Myocyte (in vitro differentiated cells): ENCODE results near the gene SNX8. TPM values are rescaled to one million over a fixed set of nuclear protein-coding genes. Genes with fewer than 3 reads are reported as not detected.
"Not testable (repeated sequence)": the region's sequence is repeated elsewhere in the genome, so short reads cannot be mapped to it uniquely, and the experiment has no call there.

Experiments used
- DNase-seq: peaks from one replicate; pipeline ENCODE4 v3.0.0-alpha.2; 2012; ENCODE audit warnings: low read depth
- total RNA-seq: library from RNA; depleted of rRNA; stranded (reverse); fragments of >200 nt; gene quantifications from 2 replicates; pipeline ENCODE4 v1.2.3, GENCODE V29; 2014

The SNX8 gene
- total RNA-seq, 1 donor from 2014 or later = 17.9 TPM

DNA sequence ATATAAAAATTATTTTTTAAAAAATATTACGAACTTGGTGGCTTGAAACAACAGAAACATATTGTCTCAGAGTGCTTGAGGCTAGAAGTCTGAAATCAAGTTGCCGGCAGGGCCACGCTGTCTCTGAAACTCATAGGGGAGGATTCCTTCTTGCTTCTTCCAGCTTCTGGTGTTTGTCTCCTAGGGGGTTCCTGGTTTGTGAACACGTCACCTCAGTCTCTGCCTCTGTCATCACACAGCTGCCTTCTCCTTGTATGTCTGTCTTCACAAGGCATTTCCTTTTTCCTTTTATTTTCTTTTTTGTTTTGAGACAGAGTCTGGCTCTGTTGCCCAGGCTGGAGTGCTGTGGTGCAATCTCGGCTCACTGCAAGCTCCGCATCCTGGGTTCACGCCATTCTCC lies 12.7 kb upstream of the SNX8 start:
- no peak for DNase-seq

DNA sequence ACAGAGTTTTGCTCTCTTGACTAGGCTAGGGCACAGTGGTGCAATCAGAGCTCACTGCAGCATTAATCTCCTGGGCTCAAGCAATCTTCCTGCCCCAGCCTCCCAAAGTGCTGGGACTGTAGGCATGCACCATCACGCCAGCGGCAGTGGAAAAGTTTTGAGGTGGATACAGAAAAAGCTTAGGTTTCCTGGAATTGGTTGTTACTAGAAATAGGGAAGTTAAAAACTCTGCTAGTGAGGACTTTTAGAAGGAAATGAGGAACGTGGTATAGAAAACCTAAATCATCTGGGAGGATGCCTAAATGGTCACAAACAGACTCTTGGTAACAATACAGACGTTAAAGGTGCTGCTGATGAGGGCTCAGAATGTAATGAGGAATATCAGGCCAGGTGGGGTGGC lies 10.9 kb upstream of the SNX8 start:
- no peak for DNase-seq

DNA sequence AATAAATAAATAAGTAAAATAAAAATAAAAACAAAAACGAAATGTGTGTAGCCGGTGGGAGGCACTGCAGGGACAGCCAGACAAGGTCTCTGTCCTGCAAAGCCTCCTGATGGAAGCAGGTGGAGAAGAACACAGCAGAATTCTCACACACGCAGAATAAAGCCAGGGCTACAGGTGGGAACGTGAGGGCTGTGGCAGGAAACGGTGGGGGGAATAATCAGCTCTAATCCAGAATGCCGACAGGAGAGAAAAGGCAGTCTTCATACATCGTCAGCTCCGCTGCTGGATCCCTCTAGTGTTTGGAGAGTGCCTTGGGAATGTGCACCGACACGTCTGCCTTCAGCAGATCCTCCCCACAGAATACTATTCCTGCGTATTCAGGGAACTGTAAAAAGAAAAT lies 6.8 kb upstream of the SNX8 start:
- DNase-seq = no peak

DNA sequence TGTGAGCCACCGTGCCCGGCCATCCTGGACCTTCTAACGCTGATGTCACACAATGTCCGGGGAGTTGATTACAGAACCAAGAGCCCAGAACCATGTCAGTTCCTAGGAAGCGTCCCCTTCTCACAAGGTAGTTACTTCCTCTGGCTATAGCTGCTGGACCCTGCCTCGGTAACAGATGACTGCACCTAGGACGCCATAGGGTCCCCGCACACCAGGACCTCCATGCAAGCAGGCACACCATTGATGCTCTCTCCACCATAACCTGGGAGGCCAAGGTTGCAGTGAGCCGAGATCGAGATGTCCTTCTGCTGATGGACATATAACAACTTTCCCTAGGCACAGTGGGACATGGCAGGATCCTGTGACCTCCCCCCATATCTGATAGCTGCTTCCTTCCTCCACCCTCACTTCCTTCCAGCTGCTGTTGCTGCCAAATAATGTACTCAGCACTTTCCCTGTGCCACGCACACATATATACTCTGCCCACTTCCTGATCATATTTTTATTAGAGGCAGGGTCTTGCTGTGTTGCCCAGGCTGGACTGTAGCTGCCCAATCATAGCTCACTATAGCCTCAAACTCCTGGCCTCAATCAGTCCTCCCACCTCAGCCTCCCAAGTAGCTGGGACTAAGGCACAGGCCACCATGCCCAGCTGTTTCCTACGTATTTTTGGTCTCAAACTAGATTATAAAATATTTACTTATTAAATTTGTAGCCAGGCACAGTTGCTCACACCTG lies 3.5 kb upstream of the SNX8 start:
- no peak for DNase-seq

DNA sequence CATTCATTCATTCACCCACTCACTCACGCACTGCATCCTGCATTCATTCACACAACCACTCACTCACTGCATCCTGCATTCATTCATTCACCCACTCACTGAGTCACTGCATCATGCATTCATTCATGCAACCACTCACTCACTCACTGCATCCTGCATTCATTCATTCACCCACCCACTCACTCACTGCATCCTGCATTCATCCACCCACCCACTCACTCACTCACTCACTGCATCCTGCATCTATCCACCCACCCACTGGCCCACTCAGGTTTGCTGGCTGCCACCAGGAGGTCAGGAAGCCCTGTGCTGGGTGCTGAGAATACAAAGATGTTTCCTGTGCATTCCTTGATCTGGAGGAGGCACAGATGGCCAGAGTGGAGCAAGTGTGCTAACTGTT lies 2.3 kb upstream of the SNX8 start:
- DNase-seq = no peak

DNA sequence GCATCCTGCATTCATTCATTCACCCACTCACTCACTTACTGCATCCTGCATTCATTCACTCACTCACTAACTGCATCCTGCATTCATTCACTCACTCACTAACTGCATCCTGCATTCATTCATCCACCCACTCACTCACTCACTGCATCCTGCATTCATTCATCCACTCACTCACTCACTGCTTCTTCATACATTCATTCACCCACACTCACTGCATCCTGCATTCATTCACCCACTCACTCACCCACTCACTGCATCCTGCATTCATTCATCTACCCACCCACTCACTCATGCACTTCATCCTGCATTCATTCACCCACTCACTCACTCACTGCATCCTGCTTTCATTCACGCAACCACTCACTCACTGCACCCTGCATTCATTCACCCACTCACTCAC lies 1.5 kb upstream of the SNX8 start:
- no peak for DNase-seq

DNA sequence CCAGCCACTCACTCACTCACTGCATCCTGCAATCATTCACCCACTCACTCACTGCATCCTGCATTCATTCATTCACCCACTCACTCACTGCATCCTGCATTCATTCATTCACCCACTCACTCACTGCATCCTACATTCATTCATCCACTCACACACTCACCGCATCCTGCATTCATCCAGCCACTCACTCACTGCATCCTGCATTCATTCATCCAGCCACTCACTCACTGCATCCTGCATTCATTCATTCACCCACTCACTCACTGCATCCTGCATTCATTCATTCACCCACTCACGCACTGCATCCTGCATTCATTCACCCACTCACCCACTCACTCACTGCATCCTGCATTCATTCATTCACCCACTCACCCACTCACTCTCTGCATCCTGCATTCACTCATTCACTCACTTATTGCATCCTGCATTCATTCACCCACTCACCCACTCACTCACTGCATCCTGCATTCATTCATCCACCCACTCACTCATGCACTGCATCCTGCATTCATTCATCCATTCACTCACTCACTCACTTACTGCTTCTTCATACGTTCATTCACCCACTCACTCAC lies 802 bp upstream of the SNX8 start:
- DNase-seq = not testable (repeated sequence)

DNA sequence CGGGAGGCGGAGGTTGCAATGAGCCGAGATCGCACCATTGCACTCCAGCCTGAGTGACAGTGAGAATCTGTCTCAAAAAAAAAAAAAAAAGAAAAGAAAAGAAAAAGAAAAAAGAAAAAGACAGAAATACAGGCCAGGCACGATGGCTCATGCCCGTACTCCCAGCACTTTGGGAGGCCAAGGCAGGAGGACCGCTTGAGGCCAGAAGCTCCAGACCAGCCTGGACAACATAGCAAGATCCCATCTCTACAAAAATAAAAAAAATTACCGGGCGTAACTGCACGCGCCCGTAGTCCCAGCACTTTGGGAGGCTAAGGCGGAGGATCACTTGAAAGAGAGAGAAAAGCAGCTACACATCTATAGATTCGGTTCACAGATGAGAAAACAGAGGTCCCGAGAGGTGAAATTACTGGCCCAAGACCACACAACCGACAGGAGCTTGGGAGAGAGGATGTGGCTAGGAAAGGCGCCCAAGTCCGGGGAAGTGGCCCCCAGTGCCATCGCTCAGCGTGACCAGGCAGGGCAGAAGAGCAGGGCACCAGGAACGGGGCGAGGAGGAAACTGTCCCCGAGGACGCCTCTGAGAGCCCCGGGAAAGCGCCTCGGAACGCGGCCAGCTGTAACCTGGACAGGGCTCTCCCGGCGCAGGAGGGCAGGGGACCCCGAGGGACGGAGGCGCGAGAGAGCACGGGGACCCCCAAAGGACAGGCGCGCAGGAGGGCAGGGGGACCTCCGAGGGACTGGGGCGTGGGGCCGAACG lies 612 bp downstream of the SNX8 start:
- peak; percentile 25 for DNase-seq

DNA sequence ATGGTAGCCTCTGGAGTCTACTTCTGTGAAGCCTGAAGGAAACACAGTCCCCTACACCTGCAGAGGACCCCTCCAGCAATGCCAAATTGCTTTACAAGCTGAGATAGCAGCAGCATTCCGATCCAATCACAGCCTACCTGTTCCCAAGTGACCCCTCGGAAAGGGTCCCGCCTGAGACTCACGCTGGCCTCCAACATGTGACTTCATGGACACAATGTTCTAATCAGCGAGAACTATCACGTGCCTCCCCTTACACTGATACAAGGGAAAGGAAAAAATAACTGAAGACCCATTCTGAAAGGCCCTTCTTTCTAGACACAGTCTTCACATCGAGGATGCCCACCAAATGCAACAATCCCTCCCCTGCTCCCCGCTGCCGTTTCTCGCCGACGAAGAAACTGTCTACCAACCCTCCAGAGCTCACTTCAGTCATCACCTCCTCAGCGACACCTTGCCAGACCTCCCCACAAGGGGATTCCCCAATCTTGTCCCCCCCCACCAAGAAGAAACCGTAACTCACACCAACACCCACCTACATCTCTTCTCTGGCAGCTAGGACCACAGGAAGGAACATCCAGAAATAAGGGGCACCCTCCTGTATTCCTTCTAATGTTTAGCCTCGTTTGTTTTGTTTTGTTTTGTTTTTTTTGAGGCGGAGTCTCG lies 1.8 kb downstream of the SNX8 start:
- no peak for DNase-seq

DNA sequence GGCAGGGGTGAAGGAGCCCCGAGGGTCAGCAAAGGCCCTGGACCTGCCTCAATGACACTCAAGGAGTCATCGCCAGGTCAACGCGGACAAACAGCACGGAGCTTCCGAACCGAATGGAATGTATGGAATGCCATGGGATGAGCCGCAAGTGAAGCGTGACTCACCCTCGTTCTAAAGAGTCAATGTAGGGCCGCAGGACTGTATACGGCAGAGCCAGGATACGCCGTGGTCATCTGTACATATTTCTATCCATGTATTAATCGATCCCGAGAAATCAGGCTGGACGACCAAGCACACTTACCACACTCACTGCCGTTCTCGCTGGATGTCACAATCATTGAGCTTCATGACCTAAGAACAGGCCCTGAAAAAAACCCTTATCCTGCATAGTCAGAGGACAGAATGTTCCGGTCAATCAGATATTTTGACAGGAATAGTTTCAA lies 4.3 kb downstream of the SNX8 start:
- peak; percentile 18 for DNase-seq

DNA sequence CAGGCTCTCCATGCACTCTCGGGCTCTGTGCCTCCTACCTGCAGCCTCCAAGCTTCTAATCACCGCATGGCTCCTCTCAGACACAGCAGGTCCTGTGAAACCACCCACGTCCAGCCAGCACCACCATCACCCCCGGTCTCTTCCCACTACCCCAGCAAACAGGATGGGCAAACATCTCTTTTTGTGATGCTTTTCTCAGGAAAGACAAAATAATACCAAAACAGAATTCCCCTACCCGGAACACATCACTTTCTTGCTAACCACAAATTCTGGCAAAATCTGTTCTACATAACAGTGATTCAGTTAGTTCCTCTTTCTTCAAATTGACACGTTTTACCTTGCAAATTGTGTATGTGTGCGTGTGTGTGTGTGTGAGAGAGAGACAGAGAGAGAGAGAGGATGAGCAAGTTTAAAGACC lies 6.5 kb downstream of the SNX8 start:
- no peak for DNase-seq

DNA sequence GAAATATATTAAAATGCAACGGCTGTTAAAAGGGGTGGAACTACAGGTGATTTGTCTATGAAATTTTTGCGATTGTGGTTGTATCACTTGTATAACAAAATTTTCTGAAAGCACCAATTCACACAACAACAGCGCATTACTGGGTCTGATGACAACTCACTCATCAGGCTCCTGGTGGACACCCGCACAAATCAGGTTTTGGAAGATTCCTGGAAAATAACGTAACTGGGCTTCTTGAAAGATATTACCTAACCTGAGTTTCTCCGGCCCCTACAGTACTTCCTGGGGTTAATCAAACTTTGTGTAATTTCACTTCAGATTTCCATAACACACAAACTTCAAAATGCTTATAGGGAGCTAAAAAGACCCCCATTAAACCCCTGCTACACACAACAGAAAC lies 7.6 kb downstream of the SNX8 start:
- DNase-seq = no peak

DNA sequence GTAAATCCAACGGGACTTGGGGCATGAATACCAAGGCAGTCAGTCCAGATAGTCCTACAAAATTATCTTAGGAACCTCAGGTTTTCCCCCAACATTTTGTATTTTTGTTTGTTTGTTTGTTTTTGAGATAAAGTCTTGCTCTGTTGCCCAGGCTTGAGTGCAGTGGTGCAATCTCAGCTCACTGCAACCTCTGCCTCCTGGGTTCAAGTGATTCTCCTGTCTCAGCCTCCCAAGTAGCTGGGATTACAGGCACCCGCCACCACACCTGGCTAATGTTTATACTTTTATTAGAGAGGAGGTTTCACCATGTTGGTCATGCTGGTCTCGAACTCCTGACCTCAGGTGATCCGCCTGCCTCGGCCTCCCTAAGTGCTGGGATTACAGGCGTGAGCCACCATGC lies 9.0 kb downstream of the SNX8 start:
- DNase-seq = not testable (repeated sequence)

DNA sequence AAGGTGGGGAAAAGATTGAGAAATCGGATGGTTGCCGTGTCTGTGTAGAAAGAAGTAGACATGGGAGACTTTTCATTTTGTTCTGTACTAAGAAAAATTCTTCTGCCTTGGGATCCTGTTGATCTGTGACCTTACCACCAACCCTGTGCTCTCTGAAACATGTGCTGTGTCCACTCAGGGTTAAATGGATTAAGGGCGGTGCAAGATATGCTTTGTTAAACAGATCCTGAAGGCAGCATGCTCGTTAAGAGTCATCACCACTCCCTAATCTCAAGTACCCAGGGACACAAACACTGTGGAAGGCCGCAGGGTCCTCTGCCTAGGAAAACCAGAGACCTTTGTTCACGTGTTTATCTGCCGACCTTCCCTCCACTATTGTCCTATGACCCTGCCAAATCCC lies 10.7 kb downstream of the SNX8 start:
- DNase-seq = not testable (repeated sequence)

DNA sequence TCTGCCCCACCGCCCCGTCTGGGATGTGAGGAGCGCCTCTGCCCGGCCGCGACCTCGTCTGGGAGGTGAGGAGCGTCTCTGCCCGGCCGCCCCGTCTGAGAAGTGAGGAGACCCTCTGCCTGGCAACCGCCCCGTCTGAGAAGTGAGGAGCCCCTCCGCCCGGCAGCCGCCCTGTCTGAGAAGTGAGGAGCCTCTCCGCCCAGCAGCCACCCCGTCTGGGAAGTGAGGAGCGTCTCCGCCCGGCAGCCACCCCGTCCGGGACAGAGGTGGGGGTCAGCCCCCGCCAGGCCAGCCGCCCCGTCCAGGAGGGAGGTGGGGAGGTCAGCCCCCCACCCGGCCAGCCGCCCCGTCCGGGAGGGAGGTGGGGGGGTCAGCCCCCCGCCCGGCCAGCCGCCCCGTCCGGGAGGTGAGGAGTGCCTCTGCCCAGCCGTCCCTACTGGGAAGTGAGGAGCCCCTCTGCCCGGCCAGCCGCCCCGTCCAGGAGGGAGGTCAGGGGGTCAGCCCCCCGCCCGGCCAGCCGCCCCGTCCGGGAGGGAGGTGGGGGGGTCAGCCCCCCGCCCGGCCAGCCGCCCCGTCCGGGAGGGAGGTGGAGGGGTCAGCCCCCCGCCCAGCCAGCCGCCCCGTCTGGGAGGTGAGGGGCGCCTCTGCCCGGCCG lies 11.4 kb downstream of the SNX8 start:
- DNase-seq = not testable (repeated sequence)

DNA sequence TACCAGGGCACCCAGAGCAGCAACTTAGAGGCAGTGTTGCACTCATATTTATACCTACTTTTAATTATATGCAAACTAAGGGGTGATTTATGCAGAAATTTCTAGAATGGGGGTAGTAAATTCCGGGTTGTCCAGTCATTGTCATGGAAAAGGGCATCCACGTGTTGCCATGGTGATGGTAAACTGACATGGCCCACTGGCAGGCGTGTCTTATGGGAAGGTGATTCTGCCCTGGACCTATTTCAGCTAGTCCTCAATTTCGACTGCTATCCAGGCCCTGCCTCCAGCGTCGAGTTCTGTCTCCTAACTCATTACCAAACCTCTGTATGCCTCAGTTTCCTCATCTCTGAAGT lies 12.8 kb downstream of the SNX8 start:
- DNase-seq = peak; percentile 11

DNA sequence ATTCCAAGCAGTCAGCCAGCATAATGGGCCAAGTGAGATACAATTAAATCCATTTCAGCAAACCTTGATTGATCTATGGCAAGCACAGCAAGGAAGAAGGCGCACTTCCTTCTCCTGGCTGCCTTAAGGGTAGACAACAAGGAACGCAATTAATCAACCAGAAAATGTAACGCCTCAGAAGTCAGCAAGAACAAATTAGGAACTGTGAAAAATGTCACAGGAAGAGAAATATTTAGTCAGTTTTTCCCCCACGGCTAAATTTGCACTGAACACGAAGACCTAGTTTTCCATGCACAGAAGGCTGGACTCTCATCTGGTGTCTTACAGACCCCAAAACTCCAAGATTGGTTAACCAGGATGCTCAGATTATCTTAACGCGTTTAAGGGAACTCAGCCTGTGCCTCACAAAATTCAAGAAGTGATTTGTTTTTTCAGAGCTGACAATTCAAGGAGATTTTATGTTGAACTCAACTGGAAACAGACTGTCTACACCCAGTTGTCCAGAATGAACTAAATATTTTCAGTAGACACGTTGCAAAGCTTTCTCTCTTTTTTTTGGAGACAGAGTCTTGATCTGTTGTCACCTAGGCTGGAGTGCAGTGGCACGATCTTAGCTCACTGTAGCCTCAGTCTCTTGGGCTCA lies 14.2 kb downstream of the SNX8 start:
- no peak for DNase-seq

DNA sequence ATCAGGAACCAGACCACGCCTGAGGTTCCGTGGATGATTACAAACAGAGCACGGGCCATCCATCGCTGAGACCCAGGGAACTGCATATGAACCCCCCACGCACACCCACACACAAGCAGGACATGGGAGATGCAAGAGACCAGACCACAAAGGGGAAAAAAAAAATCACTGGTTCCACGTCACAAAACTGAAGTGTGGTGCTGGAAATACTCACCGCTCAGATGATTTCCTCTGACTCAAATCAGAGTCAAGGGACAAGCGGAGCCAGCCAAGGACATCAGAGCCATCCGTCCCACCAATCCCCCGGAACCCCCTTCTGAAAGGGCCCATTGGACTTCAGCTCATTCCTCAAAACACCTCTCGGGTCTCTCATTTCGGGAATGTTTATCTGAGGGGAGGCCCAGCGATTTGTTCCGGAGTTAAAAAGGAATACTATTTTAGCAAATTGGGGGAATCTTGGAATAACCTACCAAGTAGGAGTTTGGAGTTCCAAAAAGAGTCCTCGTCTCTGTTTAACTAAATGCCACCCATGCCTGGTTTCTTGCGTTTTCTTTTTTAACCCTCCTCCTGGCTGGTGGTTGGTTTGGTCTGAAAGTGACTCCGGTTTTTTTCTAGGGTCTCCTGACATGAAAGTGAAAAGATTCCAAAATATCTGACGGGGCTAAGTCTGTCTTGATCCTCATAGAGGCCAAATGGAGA lies 15.0 kb downstream of the SNX8 start:
- no peak for DNase-seq

DNA sequence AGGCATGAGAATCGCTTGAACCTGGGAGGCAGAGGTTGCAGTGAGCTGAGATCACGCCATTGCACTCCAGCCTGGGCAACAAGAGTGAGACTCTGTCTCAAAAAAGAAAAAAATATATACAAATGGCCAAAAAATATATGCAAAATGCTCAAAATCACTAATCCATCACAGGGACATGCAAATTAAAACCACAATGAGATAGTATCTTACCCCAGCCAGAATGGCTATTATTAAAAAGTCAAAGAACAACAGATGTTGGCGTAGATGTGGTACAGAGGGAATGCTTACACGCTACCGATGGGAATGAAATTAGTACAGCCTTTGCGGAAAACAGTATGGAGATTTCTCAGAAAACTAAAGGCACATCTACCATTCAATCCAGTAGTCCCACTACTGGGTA lies 17.4 kb downstream of the SNX8 start:
- no peak for DNase-seq

DNA sequence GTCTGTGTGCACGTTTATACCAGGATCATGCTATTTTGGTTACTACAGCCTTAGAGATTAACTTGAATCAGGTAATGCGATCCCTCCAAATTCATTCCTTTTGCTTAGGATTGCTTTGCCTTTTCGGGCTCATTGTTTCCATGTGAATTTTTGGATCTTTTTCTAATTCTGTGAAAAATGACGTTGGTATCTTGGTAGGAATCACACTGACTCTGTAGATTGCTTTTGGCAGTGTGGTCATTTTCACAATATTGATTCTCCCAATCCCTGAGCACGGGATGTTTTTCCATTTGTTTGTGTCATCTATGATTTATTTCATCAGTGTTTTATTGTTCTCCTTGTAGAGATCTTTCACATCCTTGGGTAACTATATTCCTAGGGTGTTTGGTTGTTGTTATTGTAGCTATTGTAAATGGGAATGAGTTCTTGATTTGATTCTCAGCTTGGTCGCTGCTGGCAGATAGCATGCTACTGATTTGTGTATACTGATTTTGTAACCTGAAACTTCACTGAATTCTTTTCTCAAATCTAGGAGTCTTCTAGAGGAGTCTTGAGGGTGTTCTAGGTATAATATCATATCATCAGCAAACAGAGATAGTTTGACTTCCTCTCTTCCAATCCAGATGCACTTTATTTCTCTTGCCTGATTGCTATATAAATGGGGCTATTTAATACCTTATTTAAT lies 18.2 kb downstream of the SNX8 start:
- DNase-seq = no peak
